ENCODE data around the gene FBXO40.

GRCh38 chr3:121651684-121652083 lies 58.5 kb downstream of the FBXO40 start:
- TF ChIP-seq CTCF (IDR thresholded peaks at IDR 0.05; ENCODE audit: poor library complexity) (no peak), EZH2 (IDR thresholded peaks at IDR 0.05; ENCODE audit: borderline replicate concordance) (no peak), EZH2phosphoT487 (IDR thresholded peaks at IDR 0.05; ENCODE audit: low read depth, severe bottlenecking, unreplicated experiment) (no peak)

All from hepatocyte (in vitro differentiated cells).